ENCODE data around the gene CCDC141.

DNA sequence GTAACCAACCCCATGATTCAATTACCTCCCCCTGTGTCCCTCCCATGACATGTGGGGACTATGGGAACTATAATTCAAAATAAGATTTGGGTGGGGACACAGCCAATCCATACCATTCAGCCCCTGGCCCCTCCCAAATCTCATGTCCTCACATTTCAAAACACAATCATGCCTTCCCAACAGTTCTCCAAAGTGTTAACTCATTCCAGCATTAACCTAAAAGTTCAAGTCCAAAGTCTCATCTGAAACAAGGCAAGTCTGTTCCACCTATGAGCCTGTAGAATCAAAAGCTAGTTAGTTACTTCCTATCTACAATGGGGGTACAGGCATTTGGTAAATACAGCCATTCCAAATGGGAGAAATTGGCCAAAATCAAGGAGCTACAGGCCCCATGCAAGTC is 32.0 kb upstream of the CCDC141 start:
- TF ChIP-seq POLR2AphosphoS5 (IDR thresholded peaks at IDR 0.05), result no peak
- no peak for TF ChIP-seq EP300 (IDR thresholded peaks at IDR 0.05)
- TF ChIP-seq, protein P1, sequence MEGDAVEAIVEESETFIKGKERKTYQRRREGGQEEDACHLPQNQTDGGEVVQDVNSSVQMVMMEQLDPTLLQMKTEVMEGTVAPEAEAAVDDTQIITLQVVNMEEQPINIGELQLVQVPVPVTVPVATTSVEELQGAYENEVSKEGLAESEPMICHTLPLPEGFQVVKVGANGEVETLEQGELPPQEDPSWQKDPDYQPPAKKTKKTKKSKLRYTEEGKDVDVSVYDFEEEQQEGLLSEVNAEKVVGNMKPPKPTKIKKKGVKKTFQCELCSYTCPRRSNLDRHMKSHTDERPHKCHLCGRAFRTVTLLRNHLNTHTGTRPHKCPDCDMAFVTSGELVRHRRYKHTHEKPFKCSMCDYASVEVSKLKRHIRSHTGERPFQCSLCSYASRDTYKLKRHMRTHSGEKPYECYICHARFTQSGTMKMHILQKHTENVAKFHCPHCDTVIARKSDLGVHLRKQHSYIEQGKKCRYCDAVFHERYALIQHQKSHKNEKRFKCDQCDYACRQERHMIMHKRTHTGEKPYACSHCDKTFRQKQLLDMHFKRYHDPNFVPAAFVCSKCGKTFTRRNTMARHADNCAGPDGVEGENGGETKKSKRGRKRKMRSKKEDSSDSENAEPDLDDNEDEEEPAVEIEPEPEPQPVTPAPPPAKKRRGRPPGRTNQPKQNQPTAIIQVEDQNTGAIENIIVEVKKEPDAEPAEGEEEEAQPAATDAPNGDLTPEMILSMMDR (IDR thresholded peaks at IDR 0.05), result no peak
